ENCODE data around the gene CLCN6. TPM values are rescaled to one million over a fixed set of nuclear protein-coding genes. Genes with fewer than 3 reads are reported as not detected.

CLCN6 gene
- total RNA-seq, 4 donors from 2014 or later = 4.2 to 13.5 (median 9.9) TPM

DNA sequence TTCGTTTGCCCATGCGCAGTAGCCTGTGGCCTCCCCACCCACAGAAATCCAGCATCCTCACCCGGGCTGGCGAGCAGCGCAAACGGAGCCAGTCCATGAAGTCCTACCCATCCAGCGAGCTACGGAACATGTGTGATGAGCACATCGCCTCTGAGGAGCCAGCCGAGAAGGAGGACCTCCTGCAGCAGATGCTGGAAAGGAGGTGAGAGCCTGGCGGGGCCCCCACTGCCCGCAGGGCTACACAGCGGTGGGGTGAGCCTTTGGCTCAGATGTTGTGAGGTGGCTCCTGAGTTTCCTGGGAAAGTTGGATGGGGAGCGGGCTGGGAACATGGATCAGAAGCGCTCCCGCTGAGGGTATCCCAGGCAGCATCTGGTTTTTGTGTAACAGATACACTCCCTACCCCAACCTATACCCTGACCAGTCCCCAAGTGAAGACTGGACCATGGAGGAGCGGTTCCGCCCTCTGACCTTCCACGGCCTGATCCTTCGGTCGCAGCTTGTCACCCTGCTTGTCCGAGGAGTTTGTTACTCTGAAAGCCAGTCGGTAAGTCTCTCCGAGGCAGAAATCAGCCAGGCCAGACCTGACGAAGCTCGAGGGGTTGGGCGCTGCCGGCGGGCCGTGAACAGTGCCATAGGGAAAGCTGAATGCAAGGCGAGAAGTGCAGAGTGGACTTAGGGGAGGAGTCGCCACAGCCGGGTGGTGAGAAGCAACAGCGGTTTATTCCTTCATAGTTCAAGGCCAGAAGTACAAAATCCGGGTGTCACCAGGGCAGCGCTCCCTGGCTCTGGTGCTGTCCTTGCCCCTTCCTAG is 31.2 kb downstream of the CLCN6 start:
- Histone ChIP-seq H3K4me1 (no peaks in the 10 kb centered on the region), H3K4me3 (no peak overlapping the region), H3K36me3 (peaks cover 37 to 100% (median 83%) of the 10 kb centered on the region in 3 donors), H3K27me3 (no peaks in the 10 kb centered on the region), H3K9me3 (no peaks in the 10 kb centered on the region), H3K27ac (no peak overlapping the region)
- DNase-seq = no peak
- intact Hi-C loops (cut with DNase I) = loop anchor here (10.0 kb wide), 1 partner anchor 128 kb away; no protein-coding TSS in a partner anchor
- 82 to 87% methylated on average over 3 to 17 of the region's 36 CpGs for WGBS, 2 donors
- TF ChIP-seq POLR2A (IDR thresholded peaks at IDR 0.05) = no peak
- TF ChIP-seq, protein P1, sequence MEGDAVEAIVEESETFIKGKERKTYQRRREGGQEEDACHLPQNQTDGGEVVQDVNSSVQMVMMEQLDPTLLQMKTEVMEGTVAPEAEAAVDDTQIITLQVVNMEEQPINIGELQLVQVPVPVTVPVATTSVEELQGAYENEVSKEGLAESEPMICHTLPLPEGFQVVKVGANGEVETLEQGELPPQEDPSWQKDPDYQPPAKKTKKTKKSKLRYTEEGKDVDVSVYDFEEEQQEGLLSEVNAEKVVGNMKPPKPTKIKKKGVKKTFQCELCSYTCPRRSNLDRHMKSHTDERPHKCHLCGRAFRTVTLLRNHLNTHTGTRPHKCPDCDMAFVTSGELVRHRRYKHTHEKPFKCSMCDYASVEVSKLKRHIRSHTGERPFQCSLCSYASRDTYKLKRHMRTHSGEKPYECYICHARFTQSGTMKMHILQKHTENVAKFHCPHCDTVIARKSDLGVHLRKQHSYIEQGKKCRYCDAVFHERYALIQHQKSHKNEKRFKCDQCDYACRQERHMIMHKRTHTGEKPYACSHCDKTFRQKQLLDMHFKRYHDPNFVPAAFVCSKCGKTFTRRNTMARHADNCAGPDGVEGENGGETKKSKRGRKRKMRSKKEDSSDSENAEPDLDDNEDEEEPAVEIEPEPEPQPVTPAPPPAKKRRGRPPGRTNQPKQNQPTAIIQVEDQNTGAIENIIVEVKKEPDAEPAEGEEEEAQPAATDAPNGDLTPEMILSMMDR (IDR thresholded peaks at IDR 0.05) = no peak

DNA sequence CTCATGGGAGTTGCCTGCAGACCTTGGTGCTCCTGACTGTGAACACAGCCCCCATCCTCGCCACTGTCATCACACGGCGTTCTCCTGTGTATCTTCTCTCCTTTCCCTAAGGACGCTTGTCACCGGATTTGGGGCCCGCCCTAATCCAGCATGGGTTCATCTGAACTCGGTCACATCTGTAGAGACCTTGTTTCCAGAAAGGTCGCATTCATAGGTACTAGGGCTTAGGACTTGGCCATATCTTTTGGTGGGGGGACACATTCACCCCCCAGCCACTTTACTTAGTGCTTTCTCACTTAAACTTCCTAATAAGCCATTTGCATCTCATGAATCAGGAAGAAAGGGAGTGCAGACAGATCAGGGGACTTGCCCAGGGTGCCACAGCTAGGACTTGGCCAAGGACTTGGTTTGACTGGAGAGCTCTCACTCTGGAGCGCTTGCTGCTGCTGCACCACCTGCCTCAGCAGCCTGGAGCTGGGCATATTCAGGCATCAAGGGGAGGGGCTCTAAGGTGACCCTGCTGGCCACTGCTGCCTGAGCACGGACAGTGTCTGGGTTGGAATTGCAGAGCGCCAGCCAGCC is 31.9 kb downstream of the CLCN6 start:
- H3K9me3 ChIP-seq = no peaks in the 10 kb centered on the region
- H3K4me3 ChIP-seq = no peak overlapping the region
- no peak for DNase-seq
- H3K4me1 ChIP-seq = no peaks in the 10 kb centered on the region
- peaks cover 37 to 100% (median 81%) of the 10 kb centered on the region in 3 donors for H3K36me3 ChIP-seq
- intact Hi-C loops (cut with DNase I) = loop anchor here (10.0 kb wide), 1 partner anchor 127 kb away; no protein-coding TSS in a partner anchor
- no peak overlapping the region for H3K27ac ChIP-seq
- WGBS, 2 donors = 81 to 88% methylated on average over 8 of the region's 11 CpGs
- TF ChIP-seq, protein P1 (IDR thresholded peaks at IDR 0.05) = no peak
- TF ChIP-seq POLR2A (IDR thresholded peaks at IDR 0.05) = no peak
- no peaks in the 10 kb centered on the region for H3K27me3 ChIP-seq

DNA sequence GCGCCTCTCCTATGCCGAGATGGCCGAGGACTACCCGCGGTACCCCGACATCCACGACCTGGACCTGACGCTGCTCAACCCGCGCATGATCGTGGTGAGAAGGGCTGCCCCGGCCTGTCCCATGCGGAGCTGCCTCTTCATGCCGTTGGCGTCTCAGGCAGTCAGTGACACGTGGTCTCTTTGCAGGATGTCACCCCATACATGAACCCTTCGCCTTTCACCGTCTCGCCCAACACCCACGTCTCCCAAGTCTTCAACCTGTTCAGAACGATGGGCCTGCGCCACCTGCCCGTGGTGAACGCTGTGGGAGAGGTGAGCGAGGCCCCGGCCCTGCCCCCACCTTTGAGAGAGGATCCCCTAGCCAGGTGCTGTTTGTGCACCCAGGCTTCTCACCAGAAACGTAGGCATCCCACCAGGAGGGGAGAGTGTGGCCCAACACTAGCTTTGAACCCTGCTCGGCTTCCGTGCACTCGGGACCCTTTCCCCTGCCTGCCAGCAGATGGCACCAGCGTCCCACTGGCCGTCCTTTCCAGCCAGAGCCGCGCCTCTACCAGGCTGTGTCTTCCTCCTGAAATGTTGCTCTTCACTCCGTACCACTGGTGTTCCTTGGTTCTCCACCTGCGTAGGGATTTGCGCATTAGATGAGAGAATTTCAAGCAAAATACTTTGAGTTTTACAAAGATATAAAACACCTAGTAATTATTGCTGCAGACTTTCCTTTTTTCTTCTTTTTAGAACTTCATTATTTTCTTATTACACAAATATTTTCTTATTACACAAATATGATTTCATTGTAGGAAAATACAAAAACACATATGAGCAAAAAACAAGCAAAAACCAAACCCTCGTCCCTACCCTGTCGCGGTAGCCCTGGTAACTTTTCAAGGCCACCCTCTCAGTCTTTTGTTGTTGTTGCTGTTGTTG is 32.6 kb downstream of the CLCN6 start:
- Histone ChIP-seq H3K9me3 (no peaks in the 10 kb centered on the region), H3K36me3 (peaks cover 37 to 99% (median 78%) of the 10 kb centered on the region in 3 donors), H3K27ac (no peak overlapping the region), H3K27me3 (no peaks in the 10 kb centered on the region), H3K4me3 (no peak overlapping the region), H3K4me1 (no peaks in the 10 kb centered on the region)
- TF ChIP-seq POLR2A (IDR thresholded peaks at IDR 0.05) = no peak
- TF ChIP-seq, protein P1 (IDR thresholded peaks at IDR 0.05) = peak; percentile 89 to 96 (median 93)
- DNase-seq = peak; percentile 12
- intact Hi-C loops (cut with DNase I) = loop anchor here (10.0 kb wide), 1 partner anchor 126 kb away; no protein-coding TSS in a partner anchor
- WGBS, 2 donors = 32 to 50% methylated on average over 14 to 18 of the region's 40 CpGs

DNA sequence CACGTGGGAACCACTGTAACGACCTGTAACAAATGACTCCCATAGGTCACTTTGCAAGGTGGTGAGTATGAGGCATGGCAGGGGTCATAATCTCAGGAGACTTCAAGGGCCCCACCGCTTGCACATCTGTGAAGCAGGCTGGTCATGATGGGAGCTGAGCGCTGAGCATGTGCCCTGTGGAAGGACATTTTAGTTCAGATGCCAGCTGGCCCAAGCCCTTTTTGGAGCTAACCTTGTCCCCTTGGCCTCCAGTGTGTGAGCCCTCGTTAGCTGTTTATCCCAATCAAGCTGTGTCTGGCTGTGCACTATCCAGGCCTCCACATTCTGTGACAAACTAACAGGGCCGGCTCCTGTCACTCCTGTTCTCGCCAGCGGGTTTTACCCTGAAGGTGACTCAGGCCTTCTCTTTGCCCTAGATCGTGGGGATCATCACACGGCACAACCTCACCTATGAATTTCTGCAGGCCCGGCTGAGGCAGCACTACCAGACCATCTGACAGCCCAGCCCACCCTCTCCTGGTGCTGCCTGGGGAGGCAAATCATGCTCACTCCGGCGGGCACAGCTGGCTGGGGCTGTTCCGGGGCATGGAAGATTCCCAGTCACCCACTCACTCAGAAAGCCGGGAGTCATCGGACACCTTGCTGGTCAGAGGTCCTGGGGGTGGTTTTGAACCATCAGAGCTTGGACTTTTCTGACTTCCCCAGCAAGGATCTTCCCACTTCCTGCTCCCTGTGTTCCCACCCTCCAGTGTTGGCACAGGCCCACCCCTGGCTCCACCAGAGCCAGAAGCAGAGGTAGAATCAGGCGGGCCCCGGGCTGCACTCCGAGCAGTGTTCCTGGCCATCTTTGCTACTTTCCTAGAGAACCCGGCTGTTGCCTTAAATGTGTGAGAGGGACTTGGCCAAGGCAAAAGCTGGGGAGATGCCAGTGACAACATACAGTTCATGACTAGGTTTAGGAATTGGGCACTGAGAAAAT is 34.0 kb downstream of the CLCN6 start:
- 84 to 88% methylated on average over 4 to 10 of the region's 20 CpGs for WGBS, 2 donors
- Histone ChIP-seq H3K4me1 (no peaks in the 10 kb centered on the region), H3K36me3 (peaks cover 33 to 99% (median 64%) of the 10 kb centered on the region in 3 donors), H3K4me3 (no peak overlapping the region), H3K27me3 (no peaks in the 10 kb centered on the region), H3K9me3 (no peaks in the 10 kb centered on the region), H3K27ac (no peak overlapping the region)
- intact Hi-C loops (cut with DNase I) = loop anchor here (10.0 kb wide), 2 partner anchors 55 to 125 kb away; no protein-coding TSS in a partner anchor
- no peak for DNase-seq
- TF ChIP-seq, protein P1 (IDR thresholded peaks at IDR 0.05) = no peak
- TF ChIP-seq POLR2A (IDR thresholded peaks at IDR 0.05) = no peak
